ENCODE data around the gene HDAC2.
"Not testable (repeated sequence)": the region's sequence is repeated elsewhere in the genome, so short reads cannot be mapped to it uniquely, and the experiment has no call there.

The HDAC2 gene

GRCh38 chr6:113969888-113970804 lies 802 bp downstream of the HDAC2 start:
- peak; percentile 34 to 46 for DNase-seq

- DNase-seq: no peak
Measured at GRCh38 chr6:113968472-113968871, 2.5 kb downstream of the HDAC2 start.

- DNase-seq: no peak
Measured at GRCh38 chr6:113967777-113968176, 3.2 kb downstream of the HDAC2 start.

GRCh38 chr6:113960795-113961194 lies 10.2 kb downstream of the HDAC2 start:
- no peak for DNase-seq

GRCh38 chr6:113959235-113959634 lies 11.7 kb downstream of the HDAC2 start:
- no peak for DNase-seq

GRCh38 chr6:113954653-113955052 lies 16.3 kb downstream of the HDAC2 start:
- DNase-seq: no peak

GRCh38 chr6:113953346-113953745 lies 17.6 kb downstream of the HDAC2 start:
- DNase-seq: no peak

GRCh38 chr6:113949499-113949898 lies 21.4 kb downstream of the HDAC2 start:
- no peak for DNase-seq

- no peak for DNase-seq
Measured at GRCh38 chr6:113944701-113945100, 26.2 kb downstream of the HDAC2 start.

- no peak for DNase-seq
Measured at GRCh38 chr6:113939825-113940224, 31.1 kb downstream of the HDAC2 start.

GRCh38 chr6:113936093-113936934 lies 34.6 kb downstream of the HDAC2 start:
- DNase-seq: peak in 1 of 2 donors; percentile 5

GRCh38 chr6:113934101-113934500 lies 36.8 kb downstream of the HDAC2 start:
- DNase-seq: no peak

- not testable (repeated sequence) for DNase-seq
Measured at GRCh38 chr6:113931907-113932306, 39.0 kb downstream of the HDAC2 start.

- no peak for DNase-seq
Measured at GRCh38 chr6:113930183-113930582, 40.8 kb downstream of the HDAC2 start.

- DNase-seq: no peak
Measured at GRCh38 chr6:113927001-113927400, 43.9 kb downstream of the HDAC2 start.

- no peak for DNase-seq
Measured at GRCh38 chr6:113925378-113925777, 45.6 kb downstream of the HDAC2 start.

- DNase-seq: no peak
Measured at GRCh38 chr6:113924312-113924723, 46.6 kb downstream of the HDAC2 start.

GRCh38 chr6:113923526-113923925 lies 47.4 kb downstream of the HDAC2 start:
- DNase-seq: no peak

- no peak for DNase-seq
Measured at GRCh38 chr6:113921299-113921904, 49.5 kb downstream of the HDAC2 start.

GRCh38 chr6:113920663-113921267 lies 50.2 kb downstream of the HDAC2 start:
- no peak for DNase-seq

GRCh38 chr6:113910285-113910684 lies 60.7 kb downstream of the HDAC2 start:
- not testable (repeated sequence) for DNase-seq

- peak in 1 of 2 donors; percentile 5 for DNase-seq
Measured at GRCh38 chr6:113909224-113909856, 61.6 kb downstream of the HDAC2 start.
